Anterior cingulate cortex (tissue), 58 donors: ENCODE measurements around the gene SLC16A5.
"Not testable (repeated sequence)": the region's sequence is repeated elsewhere in the genome, so short reads cannot be mapped to it uniquely, and the experiment has no call there.

ENCODE experiments used
- DNase-seq, 58 donors: peaks; one replicate each; lab custom pipeline; 2025; lab: John Stamatoyannopoulos, UW

The SLC16A5 gene

GRCh38 chr17:75129576-75129975, 41.8 kb downstream of the SLC16A5 start:
- DNase-seq, result no peak

- no peak for DNase-seq
Observed at GRCh38 chr17:75130059-75130631, 42.4 kb downstream of the SLC16A5 start.

- DNase-seq, result peak in 30 of 58 donors; percentile 16 to 62 (median 46)
Observed at GRCh38 chr17:75130632-75131277, 43.0 kb downstream of the SLC16A5 start.

GRCh38 chr17:75131278-75132017, 43.7 kb downstream of the SLC16A5 start, which contains the start of gene NT5C:
Gene NT5C, minus strand, starts transcription at chr17:75131742. Its CDS starts 35 bp downstream, at chr17:75131707.
- peak in 50 of 58 donors; percentile 19 to 82 (median 57) for DNase-seq

- not testable (repeated sequence) for DNase-seq
Observed at GRCh38 chr17:75132018-75133000, 44.6 kb downstream of the SLC16A5 start.

- DNase-seq, result no peak
Observed at GRCh38 chr17:75133001-75133400, 45.2 kb downstream of the SLC16A5 start.

- not testable (repeated sequence) for DNase-seq
Observed at GRCh38 chr17:75133607-75134347, 46.0 kb downstream of the SLC16A5 start.

- DNase-seq, result no peak
Observed at GRCh38 chr17:75135452-75135851, 47.7 kb downstream of the SLC16A5 start.

- DNase-seq, result no peak
Observed at GRCh38 chr17:75135946-75136345, 48.2 kb downstream of the SLC16A5 start.

GRCh38 chr17:75137762-75138161, 50.0 kb downstream of the SLC16A5 start:
- DNase-seq, result not testable (repeated sequence)

GRCh38 chr17:75138519-75138918, 50.8 kb downstream of the SLC16A5 start:
- no peak for DNase-seq

- DNase-seq, result no peak
Observed at GRCh38 chr17:75142236-75142971, 54.6 kb downstream of the SLC16A5 start.

- DNase-seq, result no peak
Observed at GRCh38 chr17:75144816-75145512, 57.2 kb downstream of the SLC16A5 start.

- no peak for DNase-seq
Observed at GRCh38 chr17:75146592-75146991, 58.8 kb downstream of the SLC16A5 start.

- no peak for DNase-seq
Observed at GRCh38 chr17:75147878-75148546, 60.3 kb downstream of the SLC16A5 start.

GRCh38 chr17:75151930-75152329, 64.2 kb downstream of the SLC16A5 start:
- DNase-seq, result no peak

- DNase-seq, result no peak
Observed at GRCh38 chr17:75152523-75152921, 64.8 kb downstream of the SLC16A5 start.
